ENCODE results near the gene IL25. TPM values are rescaled to one million over a fixed set of nuclear protein-coding genes. Genes with fewer than 3 reads are reported as not detected.

Gene IL25
- polyA plus RNA-seq, 2 of the 4 experiments (the other 2 are of a cell fraction), result not detected

- no peak for TF ChIP-seq BCL3 (IDR thresholded peaks at IDR 0.05)
- peak; percentile 61; the same call in 1 of the 2 replicates for TF ChIP-seq HOXA7 (CRISPR knock-in tag; IDR thresholded peaks at IDR 0.05)
Measured at GRCh38 chr14:23326491-23327332, 45.9 kb upstream of the IL25 start (continued).

- CTCF ChIA-PET, result interaction anchor here (0.8 to 14.7 kb wide), 20 partner anchors 10 to 233 kb away, joined by 3 to 186 read pairs (median 4); partner anchors contain the start of genes BCL2L2, CMTM5 and SLC22A17
- no peak overlapping the region for H3K27ac ChIP-seq
- FAIRE-seq, result no peak
- H3K4me3 ChIP-seq, result no peak overlapping the region
- peak; percentile 79 to 85 for DNase-seq (ENCODE audit: low read depth in 1 of 2, low spot score in 1 of 2)
- TF ChIP-seq MAFK (IDR thresholded peaks at IDR 0.05; ENCODE audit: partially characterized antibody), result no peak
- TF ChIP-seq RAD21 (conservative IDR thresholded peaks at IDR 0.05 in 1 of 2, IDR thresholded peaks at IDR 0.05 in 1 of 2), result peak; percentile 78 to 89
- TF ChIP-seq SMC3 (IDR thresholded peaks at IDR 0.05), result peak; percentile 80
- peak; percentile 91 for TF ChIP-seq CTCF (IDR thresholded peaks at IDR 0.05)
- no peak for TF ChIP-seq FOSL2 (IDR thresholded peaks at IDR 0.05)
- peak; percentile 36; the same call in 1 of the 2 replicates for TF ChIP-seq FOSL2 (CRISPR knock-in tag; IDR thresholded peaks at IDR 0.05)
- ATAC-seq, result peak; percentile 82 to 84
- WGBS (ENCODE audit: missing lambda C conversion rate), result 32% methylated on average over 4 of the region's 4 CpGs
- H3K4me2 ChIP-seq, result no peak overlapping the region
- peaks cover 10% of the 10 kb centered on the region for H3K4me1 ChIP-seq
- no peaks in the 10 kb centered on the region for H3K9me3 ChIP-seq
- POLR2A ChIA-PET, result no interaction called here
Measured at GRCh38 chr14:23327947-23328744, 44.5 kb upstream of the IL25 start.

- H3K4me1 ChIP-seq, result no peaks in the 10 kb centered on the region
- no peak overlapping the region for H3K4me2 ChIP-seq
- no peak overlapping the region for H3K4me3 ChIP-seq
- H3K9me3 ChIP-seq, result peaks cover 24% of the 10 kb centered on the region
- ChIA-PET POLR2A (interaction anchor here (1.3 kb wide), 1 partner anchor 15 kb away, joined by 3 read pairs; the partner anchor contains the start of gene PABPN1), CTCF (interaction anchor here (1.2 to 14.7 kb wide), 4 partner anchors 9 to 44 kb away, joined by 3 to 186 read pairs (median 8); partner anchors contain the start of gene CMTM5)
- TF ChIP-seq NFE2L2 (conservative IDR thresholded peaks at IDR 0.05; ENCODE audit: low read length) (no peak), RFX5 (IDR thresholded peaks at IDR 0.05) (no peak), TP53 (CRISPR knock-in tag; IDR thresholded peaks at IDR 0.05) (no peak), HDAC2 (IDR thresholded peaks at IDR 0.05) (no peak), JUNB (IDR thresholded peaks at IDR 0.05) (no peak), POLR2AphosphoS2 (conservative IDR thresholded peaks at IDR 0.05; ENCODE audit: low read length) (no peak), BCL3 (IDR thresholded peaks at IDR 0.05) (no peak), PHF8 (IDR thresholded peaks at IDR 0.05; ENCODE audit: borderline replicate concordance, low read depth) (no peak), ZFP36 (IDR thresholded peaks at IDR 0.05; ENCODE audit: borderline replicate concordance, partially characterized antibody) (no peak), RNF2 (IDR thresholded peaks at IDR 0.05; ENCODE audit: borderline replicate concordance, low read depth) (no peak), MYC (IDR thresholded peaks at IDR 0.05; ENCODE audit: borderline replicate concordance, low read length) (no peak), GATA3 (IDR thresholded peaks at IDR 0.05; ENCODE audit: borderline replicate concordance) (no peak), HEYL (CRISPR knock-in tag; IDR thresholded peaks at IDR 0.05) (no peak), RAD21 (conservative IDR thresholded peaks at IDR 0.05 in 1 of 2, IDR thresholded peaks at IDR 0.05 in 1 of 2) (no peak), TFCP2L1 (CRISPR knock-in tag; IDR thresholded peaks at IDR 0.05) (no peak), ZSCAN20 (CRISPR knock-in tag; IDR thresholded peaks at IDR 0.05) (no peak), ATOH8 (CRISPR knock-in tag; IDR thresholded peaks at IDR 0.05; ENCODE audit: low read depth) (no peak), HOXB5 (CRISPR knock-in tag; IDR thresholded peaks at IDR 0.05) (no peak)
- ATAC-seq, result no peak
- DNase-seq (ENCODE audit: low read depth in 1 of 2, low spot score in 1 of 2), result no peak
- H3K27ac ChIP-seq, result no peak overlapping the region
- FAIRE-seq, result no peak
- WGBS (ENCODE audit: missing lambda C conversion rate), result 45% methylated on average over 5 of the region's 5 CpGs
Measured at GRCh38 chr14:23335623-23336022, 37.0 kb upstream of the IL25 start.

All from A549 (cell line).